ENCODE results near the gene ANKIB1. TPM values are rescaled to one million over a fixed set of nuclear protein-coding genes. Genes with fewer than 3 reads are reported as not detected.

ANKIB1 gene
- total and polyA plus RNA-seq, 2 donors (not counting 1 experiment from before 2014, with no cell fraction given), result 16.5 to 76.7 TPM

DNA sequence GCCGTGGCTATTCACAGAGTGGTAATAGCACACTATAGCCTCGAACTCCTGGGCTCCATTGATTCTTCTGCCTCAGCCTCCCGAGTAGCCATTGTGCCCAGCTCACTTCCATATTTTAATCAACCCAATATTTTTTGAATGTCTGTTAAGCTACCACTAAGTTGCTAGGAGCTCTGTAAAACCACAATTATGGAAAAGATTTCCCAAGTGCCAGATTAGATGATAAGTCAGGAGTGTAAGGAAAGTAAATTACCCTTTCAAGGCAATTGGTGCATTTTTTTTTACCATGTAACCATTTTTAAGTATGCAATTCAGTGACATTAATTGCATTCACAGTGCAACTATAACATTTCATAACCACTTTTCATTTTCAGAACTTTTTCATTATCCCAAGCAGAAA, 114.0 kb downstream of the ANKIB1 start:
- H3K4me3 Mint-ChIP-seq, result no peak overlapping the region
- no peaks in the 10 kb centered on the region for H3K9me3 Mint-ChIP-seq (ENCODE audit: insufficient read depth)
- intact Hi-C loops (cut with micrococcal nuclease), result no loop called here
- Histone ChIP-seq H3K27ac (ENCODE audit: low read length in 2 of 2) (no peak overlapping the region), H3K79me2 (ENCODE audit: control insufficient read depth, insufficient read depth, low read length) (no peaks in the 10 kb centered on the region), H3K4me3 (ENCODE audit: control extremely low read depth in 1 of 5, extremely low read depth in 1 of 5, insufficient read depth in 1 of 5, low read depth in 2 of 5, low read length in 4 of 5) (no peak overlapping the region), H3K9ac (ENCODE audit: low read length) (no peak overlapping the region), H3K4me2 (replicated peaks; ENCODE audit: low read depth, low read length, poor library complexity, severe bottlenecking) (no peak overlapping the region), H2AFZ (ENCODE audit: insufficient read depth, low read depth, low read length, poor library complexity, severe bottlenecking) (no peak overlapping the region), H3K4me1 (ENCODE audit: control insufficient read depth in 2 of 2, insufficient read depth in 2 of 2, low read length in 2 of 2) (no peaks in the 10 kb centered on the region), H3K9me3 (ENCODE audit: control extremely low read depth in 1 of 3, control insufficient read depth in 2 of 3, insufficient read depth in 1 of 3, low read length in 2 of 3) (no peaks in the 10 kb centered on the region), H3K27me3 (replicated peaks in 1 of 4; ENCODE audit: control extremely low read depth in 1 of 4, control insufficient read depth in 3 of 4, insufficient read depth in 4 of 4, low read length in 3 of 4) (no peaks in the 10 kb centered on the region), H3K36me3 (replicated peaks in 1 of 2; ENCODE audit: control extremely low read depth in 1 of 2, control insufficient read depth in 1 of 2, extremely low read depth in 1 of 2, insufficient read depth in 2 of 2, low read length in 1 of 2) (peaks cover 13 to 24% of the 10 kb centered on the region in 2 experiments), H4K20me1 (ENCODE audit: control insufficient read depth, insufficient read depth, low read length, poor library complexity, severe bottlenecking) (no peaks in the 10 kb centered on the region)
- no peaks in the 10 kb centered on the region for H3K4me1 Mint-ChIP-seq
- ATAC-seq (ENCODE audit: low read depth), result no peak
- H3K27me3 Mint-ChIP-seq, result no peaks in the 10 kb centered on the region
- no peak overlapping the region for H3K27ac Mint-ChIP-seq
- ChIA-PET CTCF (no interaction called here), POLR2A (no interaction called here)
- no CpG with 5 or more reads among the region's 3 CpGs for WGBS (ENCODE audit: insufficient coverage)
- DNase-seq, result no peak
- TF ChIP-seq, protein P1, sequence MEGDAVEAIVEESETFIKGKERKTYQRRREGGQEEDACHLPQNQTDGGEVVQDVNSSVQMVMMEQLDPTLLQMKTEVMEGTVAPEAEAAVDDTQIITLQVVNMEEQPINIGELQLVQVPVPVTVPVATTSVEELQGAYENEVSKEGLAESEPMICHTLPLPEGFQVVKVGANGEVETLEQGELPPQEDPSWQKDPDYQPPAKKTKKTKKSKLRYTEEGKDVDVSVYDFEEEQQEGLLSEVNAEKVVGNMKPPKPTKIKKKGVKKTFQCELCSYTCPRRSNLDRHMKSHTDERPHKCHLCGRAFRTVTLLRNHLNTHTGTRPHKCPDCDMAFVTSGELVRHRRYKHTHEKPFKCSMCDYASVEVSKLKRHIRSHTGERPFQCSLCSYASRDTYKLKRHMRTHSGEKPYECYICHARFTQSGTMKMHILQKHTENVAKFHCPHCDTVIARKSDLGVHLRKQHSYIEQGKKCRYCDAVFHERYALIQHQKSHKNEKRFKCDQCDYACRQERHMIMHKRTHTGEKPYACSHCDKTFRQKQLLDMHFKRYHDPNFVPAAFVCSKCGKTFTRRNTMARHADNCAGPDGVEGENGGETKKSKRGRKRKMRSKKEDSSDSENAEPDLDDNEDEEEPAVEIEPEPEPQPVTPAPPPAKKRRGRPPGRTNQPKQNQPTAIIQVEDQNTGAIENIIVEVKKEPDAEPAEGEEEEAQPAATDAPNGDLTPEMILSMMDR (IDR thresholded peaks at IDR 0.05), result no peak
- no peak for TF ChIP-seq EZH2 (IDR thresholded peaks at IDR 0.05; ENCODE audit: borderline replicate concordance, insufficient read depth, low read depth, low read length, poor library complexity, severe bottlenecking)

DNA sequence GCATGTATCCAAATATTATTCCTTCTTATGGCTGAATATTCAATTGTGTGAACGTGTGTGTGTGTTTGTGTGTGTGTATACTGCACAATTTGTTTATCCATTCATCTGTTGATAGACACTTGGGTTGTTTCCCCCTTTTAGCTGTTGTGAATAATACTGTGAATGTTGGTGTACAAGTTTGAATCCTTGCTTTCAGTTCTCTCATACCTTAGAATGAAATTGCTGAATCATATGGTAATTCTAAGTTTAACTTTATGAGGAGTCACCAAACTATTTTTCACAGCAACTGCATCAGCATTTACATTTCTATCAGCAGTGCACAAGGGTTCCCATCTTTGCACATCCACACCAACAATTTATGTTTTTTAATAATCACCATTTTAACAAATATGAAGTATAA, 114.6 kb downstream of the ANKIB1 start:
- Histone ChIP-seq H3K27me3 (replicated peaks in 1 of 4; ENCODE audit: control extremely low read depth in 1 of 4, control insufficient read depth in 3 of 4, insufficient read depth in 4 of 4, low read length in 3 of 4) (no peaks in the 10 kb centered on the region), H3K27ac (ENCODE audit: low read length in 2 of 2) (no peak overlapping the region), H3K9me3 (ENCODE audit: control extremely low read depth in 1 of 3, control insufficient read depth in 2 of 3, insufficient read depth in 1 of 3, low read length in 2 of 3) (no peaks in the 10 kb centered on the region), H3K9ac (ENCODE audit: low read length) (no peak overlapping the region), H3K79me2 (ENCODE audit: control insufficient read depth, insufficient read depth, low read length) (no peaks in the 10 kb centered on the region), H2AFZ (ENCODE audit: insufficient read depth, low read depth, low read length, poor library complexity, severe bottlenecking) (no peak overlapping the region), H4K20me1 (ENCODE audit: control insufficient read depth, insufficient read depth, low read length, poor library complexity, severe bottlenecking) (no peaks in the 10 kb centered on the region), H3K4me1 (ENCODE audit: control insufficient read depth in 2 of 2, insufficient read depth in 2 of 2, low read length in 2 of 2) (no peaks in the 10 kb centered on the region), H3K36me3 (replicated peaks in 1 of 2; ENCODE audit: control extremely low read depth in 1 of 2, control insufficient read depth in 1 of 2, extremely low read depth in 1 of 2, insufficient read depth in 2 of 2, low read length in 1 of 2) (peaks cover 15 to 21% of the 10 kb centered on the region in 2 experiments), H3K4me2 (replicated peaks; ENCODE audit: low read depth, low read length, poor library complexity, severe bottlenecking) (no peak overlapping the region), H3K4me3 (ENCODE audit: control extremely low read depth in 1 of 5, extremely low read depth in 1 of 5, insufficient read depth in 1 of 5, low read depth in 2 of 5, low read length in 4 of 5) (no peak overlapping the region)
- no peak overlapping the region for H3K4me3 Mint-ChIP-seq
- intact Hi-C loops (cut with micrococcal nuclease), result no loop called here
- H3K27ac Mint-ChIP-seq, result no peak overlapping the region
- ChIA-PET CTCF (no interaction called here), POLR2A (no interaction called here)
- H3K4me1 Mint-ChIP-seq, result no peaks in the 10 kb centered on the region
- no peak for ATAC-seq (ENCODE audit: low read depth)
- WGBS (ENCODE audit: insufficient coverage), result no CpG with 5 or more reads among the region's 1 CpG
- TF ChIP-seq EZH2 (IDR thresholded peaks at IDR 0.05; ENCODE audit: borderline replicate concordance, insufficient read depth, low read depth, low read length, poor library complexity, severe bottlenecking), result no peak
- TF ChIP-seq, protein P1 (IDR thresholded peaks at IDR 0.05), result no peak
- no peaks in the 10 kb centered on the region for H3K9me3 Mint-ChIP-seq (ENCODE audit: insufficient read depth)
- DNase-seq, result no peak
- H3K27me3 Mint-ChIP-seq, result no peaks in the 10 kb centered on the region
